DOHH2 (cell line): ENCODE data around the gene PRAMEF20.
"Not testable (repeated sequence)": the region's sequence is repeated elsewhere in the genome, so short reads cannot be mapped to it uniquely, and the experiment has no call there.

Source experiments
- EZH2phosphoT487 ChIP-seq: fragments of 200-600 bp; sonication (generic); IDR thresholded peaks from 2 replicates; pipeline ENCODE4 v1.6.1; 2017; ENCODE audit warnings: borderline replicate concordance, mild to moderate bottlenecking, antibody characterized with exemption, low read length, moderate library complexity, mixed read lengths
- TF ChIP-seq, protein P1 (sequence below): fragments of 200-600 bp; sonication (generic); IDR thresholded peaks from one replicate; pipeline ENCODE4 v1.5.1; 2014; ENCODE audit warnings: antibody characterized with exemption, mild to moderate bottlenecking, low read depth, low read length; ENCODE audit not compliant: poor library complexity, severe bottlenecking

DNA sequence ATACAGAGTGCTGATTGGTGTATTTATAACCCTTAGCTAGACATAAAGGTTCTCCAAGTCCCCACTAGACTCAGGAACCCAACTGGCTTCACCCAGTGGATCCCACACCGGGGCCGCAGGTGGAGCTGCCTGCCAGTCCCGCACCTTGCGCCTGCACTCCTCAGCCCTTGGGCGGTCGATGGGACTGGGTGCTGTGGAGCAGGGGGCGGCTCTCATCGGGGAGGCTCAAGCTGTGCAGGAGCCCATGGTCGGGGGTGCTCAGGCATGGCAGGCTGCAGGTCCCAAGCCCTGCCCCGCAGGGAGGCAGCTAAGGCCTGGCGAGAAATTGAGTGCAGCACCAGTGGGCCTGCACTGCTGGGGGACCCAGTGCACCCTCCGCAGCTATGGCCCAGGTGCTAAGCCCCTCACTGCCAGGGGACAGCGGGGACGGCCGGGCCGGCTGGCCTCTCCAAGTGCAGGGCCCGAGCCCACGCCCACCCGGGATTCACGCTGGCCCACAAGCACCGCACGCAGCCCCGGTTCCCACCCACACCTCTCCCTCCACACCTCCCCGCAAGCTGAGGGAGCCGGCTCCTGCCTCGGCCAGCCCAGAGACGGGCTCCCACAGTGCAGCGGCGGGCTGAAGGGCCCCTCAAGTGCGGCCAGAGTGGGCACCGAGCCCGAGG is 23.6 kb downstream of the PRAMEF20 start:
- TF ChIP-seq, protein P1, sequence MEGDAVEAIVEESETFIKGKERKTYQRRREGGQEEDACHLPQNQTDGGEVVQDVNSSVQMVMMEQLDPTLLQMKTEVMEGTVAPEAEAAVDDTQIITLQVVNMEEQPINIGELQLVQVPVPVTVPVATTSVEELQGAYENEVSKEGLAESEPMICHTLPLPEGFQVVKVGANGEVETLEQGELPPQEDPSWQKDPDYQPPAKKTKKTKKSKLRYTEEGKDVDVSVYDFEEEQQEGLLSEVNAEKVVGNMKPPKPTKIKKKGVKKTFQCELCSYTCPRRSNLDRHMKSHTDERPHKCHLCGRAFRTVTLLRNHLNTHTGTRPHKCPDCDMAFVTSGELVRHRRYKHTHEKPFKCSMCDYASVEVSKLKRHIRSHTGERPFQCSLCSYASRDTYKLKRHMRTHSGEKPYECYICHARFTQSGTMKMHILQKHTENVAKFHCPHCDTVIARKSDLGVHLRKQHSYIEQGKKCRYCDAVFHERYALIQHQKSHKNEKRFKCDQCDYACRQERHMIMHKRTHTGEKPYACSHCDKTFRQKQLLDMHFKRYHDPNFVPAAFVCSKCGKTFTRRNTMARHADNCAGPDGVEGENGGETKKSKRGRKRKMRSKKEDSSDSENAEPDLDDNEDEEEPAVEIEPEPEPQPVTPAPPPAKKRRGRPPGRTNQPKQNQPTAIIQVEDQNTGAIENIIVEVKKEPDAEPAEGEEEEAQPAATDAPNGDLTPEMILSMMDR: not testable (repeated sequence)
- TF ChIP-seq EZH2phosphoT487: not testable (repeated sequence)
